IMR-90 (cell line): Measurements from ENCODE around the gene FGF19.

Experiments used
- POLR2A ChIP-seq: IDR thresholded peaks from 2 replicates; pipeline ENCODE4 v1.6.1; 2012; ENCODE audit warnings: mild to moderate bottlenecking, low read depth, low read length
- TF ChIP-seq, protein P1 (sequence below): conservative IDR thresholded peaks from 2 replicates; pipeline ENCODE4 v1.5.1; 2012; ENCODE audit warnings: mild to moderate bottlenecking, low read depth, low read length, improper control_type of control experiment

DNA sequence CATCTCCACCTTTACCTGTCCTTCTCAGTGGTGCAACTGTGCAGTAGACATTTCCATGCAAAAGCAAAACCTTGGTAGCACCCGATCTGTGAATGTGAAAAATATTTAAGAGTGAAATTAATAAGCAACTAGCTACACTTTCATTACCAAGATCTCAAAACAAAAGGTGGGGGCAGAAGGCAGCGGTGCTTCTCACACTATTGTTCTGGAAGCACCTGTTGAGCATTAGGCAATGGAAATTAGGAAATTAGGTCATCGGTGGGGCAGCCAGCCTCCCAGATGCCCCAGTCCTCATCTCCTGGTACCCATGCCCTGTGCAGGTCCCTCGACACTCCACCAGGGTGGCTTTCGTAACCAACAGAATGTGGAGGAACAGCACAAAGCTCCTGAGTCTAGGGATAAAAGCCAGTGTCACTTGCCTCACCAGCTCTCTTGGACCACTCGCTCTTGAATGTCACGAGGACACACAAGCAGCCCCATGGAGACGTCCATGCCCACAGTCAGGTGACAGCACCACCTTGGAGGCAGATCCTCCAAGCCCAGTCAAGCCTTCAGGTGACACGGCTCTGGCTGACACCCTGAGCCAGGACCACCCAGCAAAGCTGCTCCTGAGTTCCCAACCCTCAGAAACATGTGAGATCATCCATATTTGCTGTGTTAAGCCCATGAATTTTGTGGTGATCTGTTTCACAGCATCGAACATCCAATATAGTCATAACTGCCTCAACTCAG is 31.9 kb downstream of the FGF19 start:
- TF ChIP-seq, protein P1, sequence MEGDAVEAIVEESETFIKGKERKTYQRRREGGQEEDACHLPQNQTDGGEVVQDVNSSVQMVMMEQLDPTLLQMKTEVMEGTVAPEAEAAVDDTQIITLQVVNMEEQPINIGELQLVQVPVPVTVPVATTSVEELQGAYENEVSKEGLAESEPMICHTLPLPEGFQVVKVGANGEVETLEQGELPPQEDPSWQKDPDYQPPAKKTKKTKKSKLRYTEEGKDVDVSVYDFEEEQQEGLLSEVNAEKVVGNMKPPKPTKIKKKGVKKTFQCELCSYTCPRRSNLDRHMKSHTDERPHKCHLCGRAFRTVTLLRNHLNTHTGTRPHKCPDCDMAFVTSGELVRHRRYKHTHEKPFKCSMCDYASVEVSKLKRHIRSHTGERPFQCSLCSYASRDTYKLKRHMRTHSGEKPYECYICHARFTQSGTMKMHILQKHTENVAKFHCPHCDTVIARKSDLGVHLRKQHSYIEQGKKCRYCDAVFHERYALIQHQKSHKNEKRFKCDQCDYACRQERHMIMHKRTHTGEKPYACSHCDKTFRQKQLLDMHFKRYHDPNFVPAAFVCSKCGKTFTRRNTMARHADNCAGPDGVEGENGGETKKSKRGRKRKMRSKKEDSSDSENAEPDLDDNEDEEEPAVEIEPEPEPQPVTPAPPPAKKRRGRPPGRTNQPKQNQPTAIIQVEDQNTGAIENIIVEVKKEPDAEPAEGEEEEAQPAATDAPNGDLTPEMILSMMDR, result no peak
- TF ChIP-seq POLR2A, result no peak
